Activated CD4-positive, alpha-beta memory T cell treated with anti-CD3 and anti-CD28 coated beads, Interleukin-2, amount 10 ng/mL, durations not matched to agents 7 days and 5 days (primary cell): ENCODE results near the gene SPPL2C. TPM values are rescaled to one million over a fixed set of nuclear protein-coding genes. Genes with fewer than 3 reads are reported as not detected.

Experiments used
- CTCF ChIA-PET: fragments of 350-600 bp; sonication (Branson Sonifier 250); formaldehyde crosslinking; loops from one replicate; lab custom pipeline; 2021; ENCODE audit warnings: antibody characterized with exemption, inconsistent platforms; lab: Charles Lee
- POLR2A ChIA-PET: fragments of 350-600 bp; sonication (Branson Sonifier 250); formaldehyde crosslinking; loops from one replicate; lab custom pipeline; 2021; ENCODE audit warnings: antibody characterized with exemption; lab: Charles Lee
- DNase-seq: peaks from one replicate; pipeline ENCODE4 v3.0.0-alpha.2; 2020
- H3K27ac Mint-ChIP-seq: one replicate; pipeline ENCODE4 v1.8.0; 2021; ENCODE audit warnings: mild to moderate bottlenecking, mixed read lengths
- H3K27me3 Mint-ChIP-seq: one replicate; pipeline ENCODE4 v1.8.0; 2021; ENCODE audit warnings: mixed read lengths
- H3K36me3 Mint-ChIP-seq: one replicate; pipeline ENCODE4 v1.8.0; 2021; ENCODE audit warnings: low read depth, mixed read lengths
- H3K4me1 Mint-ChIP-seq: one replicate; pipeline ENCODE4 v1.8.0; 2021; ENCODE audit warnings: mixed read lengths
- H3K4me3 Mint-ChIP-seq: one replicate; pipeline ENCODE4 v1.8.0; 2021; ENCODE audit warnings: mild to moderate bottlenecking, mixed read lengths
- H3K9me3 Mint-ChIP-seq: one replicate; pipeline ENCODE4 v1.8.0; 2021; ENCODE audit warnings: mixed read lengths
- total RNA-seq, 2 experiments: library from RNA; stranded (reverse); gene quantifications; one replicate each; pipeline ENCODE4 v1.2.3, GENCODE V29; 2021

The SPPL2C gene, protein sequence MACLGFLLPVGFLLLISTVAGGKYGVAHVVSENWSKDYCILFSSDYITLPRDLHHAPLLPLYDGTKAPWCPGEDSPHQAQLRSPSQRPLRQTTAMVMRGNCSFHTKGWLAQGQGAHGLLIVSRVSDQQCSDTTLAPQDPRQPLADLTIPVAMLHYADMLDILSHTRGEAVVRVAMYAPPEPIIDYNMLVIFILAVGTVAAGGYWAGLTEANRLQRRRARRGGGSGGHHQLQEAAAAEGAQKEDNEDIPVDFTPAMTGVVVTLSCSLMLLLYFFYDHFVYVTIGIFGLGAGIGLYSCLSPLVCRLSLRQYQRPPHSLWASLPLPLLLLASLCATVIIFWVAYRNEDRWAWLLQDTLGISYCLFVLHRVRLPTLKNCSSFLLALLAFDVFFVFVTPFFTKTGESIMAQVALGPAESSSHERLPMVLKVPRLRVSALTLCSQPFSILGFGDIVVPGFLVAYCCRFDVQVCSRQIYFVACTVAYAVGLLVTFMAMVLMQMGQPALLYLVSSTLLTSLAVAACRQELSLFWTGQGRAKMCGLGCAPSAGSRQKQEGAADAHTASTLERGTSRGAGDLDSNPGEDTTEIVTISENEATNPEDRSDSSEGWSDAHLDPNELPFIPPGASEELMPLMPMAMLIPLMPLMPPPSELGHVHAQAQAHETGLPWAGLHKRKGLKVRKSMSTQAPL
- total RNA-seq: not detected

DNA sequence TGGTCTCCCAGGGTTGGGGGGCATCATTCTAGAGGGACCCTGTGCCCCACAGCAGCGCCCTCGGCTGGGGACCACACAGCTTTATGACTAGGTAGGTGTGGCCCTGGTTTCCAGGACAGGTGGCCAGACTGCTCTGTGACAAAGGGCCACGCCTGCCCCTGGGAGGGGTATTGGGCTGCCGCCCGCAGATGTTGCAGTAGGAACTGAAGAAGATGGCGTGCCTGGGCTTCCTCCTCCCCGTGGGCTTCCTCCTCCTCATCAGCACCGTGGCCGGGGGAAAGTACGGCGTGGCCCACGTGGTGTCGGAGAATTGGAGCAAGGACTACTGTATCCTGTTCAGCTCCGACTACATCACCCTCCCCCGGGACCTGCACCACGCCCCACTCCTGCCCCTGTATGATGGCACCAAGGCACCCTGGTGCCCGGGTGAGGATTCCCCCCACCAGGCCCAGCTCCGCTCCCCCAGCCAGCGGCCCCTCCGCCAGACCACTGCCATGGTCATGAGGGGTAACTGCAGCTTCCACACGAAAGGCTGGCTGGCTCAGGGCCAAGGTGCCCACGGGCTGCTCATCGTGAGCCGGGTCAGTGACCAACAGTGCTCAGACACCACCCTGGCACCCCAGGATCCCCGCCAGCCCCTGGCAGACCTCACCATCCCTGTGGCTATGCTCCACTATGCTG is at the start of gene SPPL2C:
TSS of gene SPPL2C (plus strand) at position 187 of the 681 bp plus-strand sequence. CDS start at position 213, 26 bp downstream.
- POLR2A ChIA-PET: no interaction called here
- Mint-ChIP-seq H3K27me3 (peaks cover 4% of the 10 kb centered on the region), H3K27ac (no peak within 1 kb of the TSS), H3K4me3 (no peak within 1 kb of the TSS), H3K36me3 (no peaks in the 10 kb centered on the region), H3K4me1 (no peaks in the 10 kb centered on the region), H3K9me3 (no peaks in the 10 kb centered on the region)
- no peak for DNase-seq
- CTCF ChIA-PET: no interaction called here

DNA sequence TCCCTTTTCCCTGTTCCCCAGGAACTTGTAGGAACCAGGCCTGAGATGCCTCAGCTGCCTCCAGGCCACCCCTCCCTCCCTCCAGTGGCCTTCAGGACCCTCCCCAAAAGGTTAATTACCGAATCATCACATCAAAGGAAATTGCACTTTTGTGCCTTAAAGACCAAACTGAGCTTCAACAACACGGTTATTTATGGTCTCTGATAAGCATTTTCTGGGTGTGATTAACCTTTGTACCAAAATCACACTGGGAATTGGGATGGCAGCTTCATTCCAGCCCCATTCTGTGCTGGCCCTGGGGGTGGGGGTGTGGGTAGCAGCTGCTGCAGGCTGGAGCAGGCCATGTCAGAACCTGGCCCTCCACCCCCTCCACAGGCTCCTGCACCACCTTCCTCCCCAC is 43.9 kb upstream of the SPPL2C start:
- Mint-ChIP-seq H3K27ac (no peak overlapping the region), H3K4me3 (no peak overlapping the region), H3K27me3 (peaks cover 16% of the 10 kb centered on the region), H3K36me3 (no peaks in the 10 kb centered on the region), H3K4me1 (no peaks in the 10 kb centered on the region), H3K9me3 (no peaks in the 10 kb centered on the region)
- CTCF ChIA-PET: no interaction called here
- POLR2A ChIA-PET: no interaction called here
- no peak for DNase-seq

DNA sequence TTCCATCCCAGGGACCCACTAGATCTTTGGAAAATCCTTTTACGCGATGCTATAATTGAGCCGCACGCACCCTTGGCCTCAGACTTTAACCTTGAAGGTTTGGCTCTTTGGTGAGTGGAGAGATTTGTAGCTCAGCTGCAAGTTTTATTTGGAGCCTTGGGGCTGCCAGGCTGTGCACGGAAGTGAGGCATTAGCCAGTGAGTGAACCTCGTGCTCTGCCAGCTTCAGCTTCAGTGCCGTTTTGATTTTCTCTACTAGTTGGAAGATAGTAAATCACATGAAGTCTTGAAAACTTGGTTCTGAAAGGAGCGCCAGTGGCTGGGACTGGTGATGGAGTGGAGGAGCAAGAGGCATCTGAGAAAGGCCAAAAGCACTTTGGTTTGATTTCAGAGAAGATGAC is 43.3 kb upstream of the SPPL2C start:
- Mint-ChIP-seq H3K4me3 (no peak overlapping the region), H3K27me3 (peaks cover 16% of the 10 kb centered on the region), H3K4me1 (no peaks in the 10 kb centered on the region), H3K27ac (no peak overlapping the region), H3K36me3 (no peaks in the 10 kb centered on the region), H3K9me3 (no peaks in the 10 kb centered on the region)
- POLR2A ChIA-PET: no interaction called here
- CTCF ChIA-PET: interaction anchor here (0.9 kb wide), 1 partner anchor 159 kb away, joined by 3 read pairs; no protein-coding TSS in a partner anchor
- DNase-seq: no peak

DNA sequence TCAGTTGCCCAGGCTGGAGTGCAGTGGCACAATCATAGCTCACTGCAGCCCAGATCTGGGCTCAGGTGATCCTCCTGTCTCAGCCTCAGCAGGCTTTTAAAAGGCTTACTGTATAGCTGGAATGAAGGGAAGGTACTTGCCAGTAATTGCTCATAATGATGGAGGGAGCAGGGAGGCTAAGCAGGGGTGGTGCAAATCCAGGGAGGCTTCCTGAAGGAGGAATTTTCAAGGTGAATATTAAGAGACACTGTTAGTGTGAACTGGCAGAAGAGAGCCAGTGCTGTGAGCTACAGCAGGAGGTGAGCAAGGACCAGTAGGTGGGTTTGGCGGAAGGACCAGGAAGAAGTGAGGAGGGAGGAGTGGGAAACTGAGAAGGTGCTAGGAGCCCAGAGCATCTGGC is 35.8 kb upstream of the SPPL2C start:
- Mint-ChIP-seq H3K9me3 (no peaks in the 10 kb centered on the region), H3K4me3 (no peak overlapping the region), H3K36me3 (no peaks in the 10 kb centered on the region), H3K27ac (no peak overlapping the region), H3K27me3 (peaks cover 4% of the 10 kb centered on the region), H3K4me1 (no peaks in the 10 kb centered on the region)
- ChIA-PET POLR2A (no interaction called here), CTCF (no interaction called here)
- no peak for DNase-seq

DNA sequence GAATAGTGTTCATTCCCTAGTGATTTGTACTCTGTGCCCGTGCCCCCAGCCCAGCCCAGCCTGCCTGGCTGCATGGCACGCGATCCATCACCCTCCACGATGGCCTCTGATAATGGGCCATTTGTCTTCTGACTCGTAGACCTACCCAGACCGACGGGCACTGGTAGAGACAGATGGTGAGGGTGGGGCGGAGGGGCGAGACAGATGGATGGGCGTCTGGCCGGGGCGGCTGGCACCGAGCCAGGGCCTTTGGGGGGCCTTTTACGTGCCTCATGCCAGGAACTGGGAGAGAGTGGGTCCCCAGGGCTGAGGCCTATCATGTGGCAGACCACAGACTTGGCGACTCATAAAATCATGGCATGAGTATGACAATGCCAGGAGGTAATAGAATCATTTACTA is 35.2 kb upstream of the SPPL2C start:
- Mint-ChIP-seq H3K4me3 (no peak overlapping the region), H3K27ac (no peak overlapping the region), H3K4me1 (no peaks in the 10 kb centered on the region), H3K36me3 (no peaks in the 10 kb centered on the region), H3K9me3 (no peaks in the 10 kb centered on the region), H3K27me3 (peaks cover 4% of the 10 kb centered on the region)
- CTCF ChIA-PET: no interaction called here
- no peak for DNase-seq
- POLR2A ChIA-PET: no interaction called here

DNA sequence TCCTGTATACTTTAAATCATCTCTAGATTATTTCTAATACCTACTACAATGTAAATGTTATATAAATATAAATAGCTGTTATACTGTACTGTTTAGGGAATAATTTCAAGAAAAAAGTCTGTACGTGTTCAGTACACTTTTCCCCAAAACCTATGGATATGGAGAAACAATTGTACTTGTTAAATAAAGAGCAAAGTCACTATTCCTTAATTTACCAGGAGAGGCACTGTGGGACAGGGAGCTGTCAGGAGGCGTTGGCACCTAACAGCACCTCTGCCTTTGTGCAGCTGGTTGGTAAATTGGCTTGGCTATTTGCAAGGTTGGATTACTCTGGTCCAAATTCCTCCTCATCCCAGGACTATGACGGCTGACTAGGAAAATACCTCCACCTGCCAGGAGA is 32.6 kb upstream of the SPPL2C start:
- POLR2A ChIA-PET: no interaction called here
- CTCF ChIA-PET: interaction anchor here (0.8 to 1.0 kb wide), 2 partner anchors 20 to 82 kb away, joined by 4 read pairs; partner anchors contain the start of gene MAPT
- peaks cover 1% of the 10 kb centered on the region for H3K27me3 Mint-ChIP-seq
- no peak overlapping the region for H3K4me3 Mint-ChIP-seq
- H3K4me1 Mint-ChIP-seq: no peaks in the 10 kb centered on the region
- H3K9me3 Mint-ChIP-seq: no peaks in the 10 kb centered on the region
- no peak for DNase-seq
- no peaks in the 10 kb centered on the region for H3K36me3 Mint-ChIP-seq
- no peak overlapping the region for H3K27ac Mint-ChIP-seq

DNA sequence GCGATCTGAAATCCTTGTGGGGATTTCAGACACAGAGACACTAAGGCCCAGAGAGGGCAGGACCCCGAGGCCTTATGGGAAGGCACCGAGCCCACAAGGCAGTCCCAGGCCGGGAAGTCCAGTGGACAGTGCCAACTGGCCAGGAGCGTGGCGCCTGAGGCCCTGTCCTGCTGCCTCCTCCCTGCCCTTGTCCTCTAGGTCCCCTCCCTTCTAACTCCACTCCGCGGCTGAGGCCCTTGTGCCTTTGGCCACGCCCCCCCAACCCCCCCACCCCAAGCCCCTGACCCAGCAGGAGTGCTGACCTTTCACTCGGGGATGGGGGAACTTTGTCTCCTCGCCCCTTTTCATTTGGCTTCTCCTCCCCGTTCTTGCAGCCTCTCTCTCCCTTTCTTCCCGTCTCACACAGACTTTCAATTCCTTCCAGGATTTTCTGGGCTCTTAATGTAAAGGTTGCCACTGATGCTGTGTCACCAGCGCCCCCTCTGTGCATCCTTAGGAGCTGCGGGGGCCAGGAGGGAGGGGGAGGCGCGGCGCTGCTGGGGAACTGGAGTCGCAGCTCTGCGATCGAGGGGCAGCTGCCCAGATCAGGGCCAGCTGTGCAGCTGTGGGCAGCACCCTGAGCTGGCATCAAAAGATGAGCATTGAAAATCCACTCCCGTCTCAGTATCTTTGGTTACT is 31.5 kb upstream of the SPPL2C start:
- no peak for DNase-seq
- Mint-ChIP-seq H3K36me3 (no peaks in the 10 kb centered on the region), H3K4me3 (no peak overlapping the region), H3K27me3 (peaks cover 1% of the 10 kb centered on the region), H3K27ac (no peak overlapping the region), H3K9me3 (no peaks in the 10 kb centered on the region), H3K4me1 (no peaks in the 10 kb centered on the region)
- ChIA-PET POLR2A (no interaction called here), CTCF (no interaction called here)

DNA sequence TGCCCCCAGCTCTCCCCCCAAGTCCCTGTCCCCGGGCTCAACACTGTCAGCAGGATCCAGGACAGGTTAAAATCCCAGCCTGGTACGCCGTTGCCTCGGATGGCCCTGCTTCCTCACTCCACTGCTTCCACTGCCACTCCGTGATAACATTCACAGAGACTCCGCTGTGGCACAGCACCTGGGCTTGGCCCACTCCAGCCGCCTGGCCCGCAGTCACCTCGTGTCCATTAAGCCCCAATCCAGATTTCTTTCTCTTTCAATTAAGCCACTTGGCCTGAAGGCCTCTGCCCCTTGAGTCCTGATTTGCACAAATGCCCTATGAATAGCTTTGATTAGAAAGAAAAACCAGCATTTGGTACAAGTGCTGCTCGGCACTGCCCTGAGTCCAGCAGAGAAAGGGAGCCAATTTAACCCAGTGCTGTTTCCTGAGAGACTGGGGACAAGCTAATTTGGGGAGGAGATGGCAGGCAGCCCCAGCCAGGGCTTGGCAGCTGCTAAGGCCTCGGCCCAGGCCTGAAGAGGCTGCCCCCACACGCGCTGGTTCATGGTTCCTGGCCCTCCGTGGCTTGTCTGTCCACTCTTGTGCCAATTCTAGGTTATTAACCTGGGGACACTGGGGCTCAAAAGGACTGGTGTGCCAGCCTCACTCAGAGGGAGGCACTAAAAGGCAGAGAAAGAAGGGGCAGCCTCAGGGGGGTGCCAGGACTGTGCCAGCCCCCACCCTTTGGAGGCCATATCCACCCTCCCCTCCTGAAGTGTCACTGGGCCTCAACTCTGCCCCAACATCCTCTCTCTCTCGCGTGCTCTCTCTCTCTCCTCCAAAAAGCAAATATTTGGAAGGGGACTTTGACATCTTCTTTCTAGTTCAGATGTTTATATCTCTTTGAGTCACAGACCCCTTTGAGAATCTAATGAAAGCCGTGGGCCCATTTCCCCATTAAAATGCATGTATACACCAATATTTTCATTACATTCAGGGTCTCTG is 29.8 kb upstream of the SPPL2C start:
- POLR2A ChIA-PET: no interaction called here
- CTCF ChIA-PET: no interaction called here
- no peaks in the 10 kb centered on the region for H3K36me3 Mint-ChIP-seq
- DNase-seq: no peak
- no peak overlapping the region for H3K27ac Mint-ChIP-seq
- no peaks in the 10 kb centered on the region for H3K4me1 Mint-ChIP-seq
- H3K4me3 Mint-ChIP-seq: no peak overlapping the region
- H3K9me3 Mint-ChIP-seq: no peaks in the 10 kb centered on the region
- H3K27me3 Mint-ChIP-seq: peaks cover 1% of the 10 kb centered on the region

DNA sequence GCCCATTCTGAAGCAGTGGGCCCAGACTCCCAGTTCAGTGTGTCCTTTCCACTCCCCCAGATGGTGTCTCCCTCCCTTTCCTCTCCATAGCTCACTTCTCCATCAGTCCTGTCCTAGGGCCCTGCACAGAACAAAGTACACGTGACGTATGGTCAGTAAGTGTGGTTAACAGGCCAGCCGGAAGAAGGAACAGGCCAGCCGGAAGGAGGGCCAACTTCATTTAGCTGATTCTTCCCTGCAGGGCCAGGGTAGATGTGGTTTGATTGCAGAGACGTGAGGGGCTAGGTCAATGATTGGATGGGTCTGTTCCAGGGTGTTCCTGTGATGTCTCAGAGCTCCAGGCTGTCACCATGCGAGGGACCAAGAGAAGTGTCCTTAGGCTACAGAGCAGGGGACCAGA is 28.9 kb upstream of the SPPL2C start:
- ChIA-PET CTCF (no interaction called here), POLR2A (no interaction called here)
- peaks cover 3% of the 10 kb centered on the region for H3K27me3 Mint-ChIP-seq
- DNase-seq: no peak
- H3K27ac Mint-ChIP-seq: no peak overlapping the region
- H3K9me3 Mint-ChIP-seq: no peaks in the 10 kb centered on the region
- no peak overlapping the region for H3K4me3 Mint-ChIP-seq
- H3K4me1 Mint-ChIP-seq: no peaks in the 10 kb centered on the region
- H3K36me3 Mint-ChIP-seq: no peaks in the 10 kb centered on the region

DNA sequence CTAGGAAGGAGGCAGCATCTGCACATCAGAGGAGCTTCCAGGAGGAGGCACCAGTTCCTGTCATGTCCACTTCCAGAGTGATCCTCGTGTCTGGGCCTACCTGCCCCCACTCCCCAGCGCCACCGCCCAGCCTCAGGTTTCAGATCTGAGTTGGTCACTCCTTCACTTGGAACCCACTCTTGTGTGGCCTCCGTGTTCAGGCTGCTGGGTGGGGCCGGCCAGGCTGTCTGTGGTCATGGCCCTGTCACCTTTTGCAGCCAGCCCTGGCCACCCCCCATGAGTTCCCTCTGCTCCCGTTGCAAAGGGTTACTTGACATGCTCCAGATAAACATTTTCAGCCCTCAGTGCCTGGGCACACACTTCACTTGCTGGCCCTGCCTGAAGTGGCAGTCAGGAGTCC is 26.6 kb upstream of the SPPL2C start:
- ChIA-PET CTCF (no interaction called here), POLR2A (no interaction called here)
- Mint-ChIP-seq H3K27ac (no peak overlapping the region), H3K9me3 (no peaks in the 10 kb centered on the region), H3K4me1 (no peaks in the 10 kb centered on the region), H3K27me3 (peaks cover 5% of the 10 kb centered on the region), H3K36me3 (no peaks in the 10 kb centered on the region), H3K4me3 (no peak overlapping the region)
- DNase-seq: no peak

DNA sequence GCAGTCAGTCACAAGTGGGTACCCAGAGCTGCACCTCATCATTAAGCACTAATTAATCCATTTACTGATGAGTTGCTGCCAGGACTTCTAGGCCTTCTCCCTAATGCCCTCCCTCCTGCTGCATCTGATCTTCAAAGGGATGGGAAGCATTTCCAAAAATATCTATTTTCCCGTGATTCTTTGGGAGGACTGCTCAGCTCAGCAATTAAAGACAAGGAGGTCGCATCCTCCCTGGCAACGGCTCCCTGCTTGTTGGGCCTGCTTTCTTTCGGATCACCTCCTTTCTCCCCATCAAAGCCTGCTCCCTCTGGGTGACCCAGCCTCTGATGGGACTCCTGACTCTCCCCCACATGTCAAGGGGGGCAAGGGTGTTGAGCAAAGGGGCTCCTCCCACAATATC is 26.0 kb upstream of the SPPL2C start:
- DNase-seq: no peak
- Mint-ChIP-seq H3K36me3 (no peaks in the 10 kb centered on the region), H3K27ac (no peak overlapping the region), H3K9me3 (no peaks in the 10 kb centered on the region), H3K4me3 (no peak overlapping the region), H3K4me1 (no peaks in the 10 kb centered on the region), H3K27me3 (peaks cover 3% of the 10 kb centered on the region)
- ChIA-PET POLR2A (no interaction called here), CTCF (no interaction called here)

DNA sequence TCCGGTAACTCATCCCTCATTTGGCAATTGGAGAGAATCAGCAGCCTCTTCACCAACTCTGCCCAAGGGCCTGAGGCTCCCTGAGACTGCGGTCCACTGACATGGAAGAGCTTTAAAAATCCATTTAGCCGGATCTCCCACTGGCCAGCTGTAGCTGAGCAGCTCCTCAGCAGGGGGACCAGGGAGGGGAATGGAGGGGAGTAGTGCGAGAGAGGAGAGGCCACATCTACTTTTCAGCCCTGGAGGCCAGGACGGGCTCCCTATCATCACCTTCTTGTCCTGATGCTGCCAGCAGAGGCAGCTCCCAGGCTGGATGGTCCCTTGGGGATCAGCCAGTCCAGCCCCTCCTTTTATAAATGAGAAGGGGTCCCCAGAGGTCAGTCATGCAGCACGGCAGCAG is 25.0 kb upstream of the SPPL2C start:
- CTCF ChIA-PET: interaction anchor here (0.8 kb wide), 1 partner anchor 11 kb away, joined by 3 read pairs; no protein-coding TSS in a partner anchor
- Mint-ChIP-seq H3K27ac (no peak overlapping the region), H3K9me3 (no peaks in the 10 kb centered on the region), H3K36me3 (no peaks in the 10 kb centered on the region), H3K4me1 (no peaks in the 10 kb centered on the region), H3K27me3 (peaks cover 3% of the 10 kb centered on the region), H3K4me3 (no peak overlapping the region)
- DNase-seq: no peak
- POLR2A ChIA-PET: no interaction called here
